ENCODE data around the gene UQCC5. TPM values are rescaled to one million over a fixed set of nuclear protein-coding genes. Genes with fewer than 3 reads are reported as not detected.

Gene UQCC5
- polyA plus RNA-seq, 1 of the 3 experiments (the other 2 are of a cell fraction): 124 TPM

DNA sequence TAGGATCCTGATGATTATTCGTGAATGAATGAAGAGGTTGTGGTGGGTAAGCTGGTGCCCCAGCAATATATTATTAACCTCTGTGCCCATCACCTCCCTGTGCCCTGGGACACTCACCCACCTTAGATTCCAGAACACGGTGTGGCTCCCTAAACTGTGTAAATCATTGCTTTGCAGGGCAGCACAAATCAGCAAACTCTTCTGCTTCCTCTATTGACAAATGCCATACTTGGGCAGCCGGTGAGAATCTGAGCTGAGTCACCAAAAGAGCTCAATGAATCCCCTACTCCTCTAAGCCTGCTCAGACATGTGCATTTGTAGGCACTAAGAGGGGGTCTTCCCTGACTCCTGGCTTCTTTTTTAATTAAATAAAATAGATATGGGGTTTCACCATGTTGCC, 15.7 kb downstream of the UQCC5 start:
- DNase-seq: no peak
- peaks cover 10% of the 10 kb centered on the region; the same call in 1 of the 2 replicates for H3K79me2 ChIP-seq (ENCODE audit: insufficient read depth)
- TF ChIP-seq, protein P1, sequence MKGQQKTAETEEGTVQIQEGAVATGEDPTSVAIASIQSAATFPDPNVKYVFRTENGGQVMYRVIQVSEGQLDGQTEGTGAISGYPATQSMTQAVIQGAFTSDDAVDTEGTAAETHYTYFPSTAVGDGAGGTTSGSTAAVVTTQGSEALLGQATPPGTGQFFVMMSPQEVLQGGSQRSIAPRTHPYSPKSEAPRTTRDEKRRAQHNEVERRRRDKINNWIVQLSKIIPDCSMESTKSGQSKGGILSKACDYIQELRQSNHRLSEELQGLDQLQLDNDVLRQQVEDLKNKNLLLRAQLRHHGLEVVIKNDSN (IDR thresholded peaks at IDR 0.05; ENCODE audit: borderline replicate concordance, low read depth): no peak
- no peak for TF ChIP-seq SMC3 (IDR thresholded peaks at IDR 0.05; ENCODE audit: low read depth, low read length)
- no peak for TF ChIP-seq MEF2A (IDR thresholded peaks at IDR 0.05; ENCODE audit: borderline replicate concordance, low read depth)
- TF ChIP-seq RFX5 (IDR thresholded peaks at IDR 0.05; ENCODE audit: low read length): no peak
- TF ChIP-seq, protein P2, sequence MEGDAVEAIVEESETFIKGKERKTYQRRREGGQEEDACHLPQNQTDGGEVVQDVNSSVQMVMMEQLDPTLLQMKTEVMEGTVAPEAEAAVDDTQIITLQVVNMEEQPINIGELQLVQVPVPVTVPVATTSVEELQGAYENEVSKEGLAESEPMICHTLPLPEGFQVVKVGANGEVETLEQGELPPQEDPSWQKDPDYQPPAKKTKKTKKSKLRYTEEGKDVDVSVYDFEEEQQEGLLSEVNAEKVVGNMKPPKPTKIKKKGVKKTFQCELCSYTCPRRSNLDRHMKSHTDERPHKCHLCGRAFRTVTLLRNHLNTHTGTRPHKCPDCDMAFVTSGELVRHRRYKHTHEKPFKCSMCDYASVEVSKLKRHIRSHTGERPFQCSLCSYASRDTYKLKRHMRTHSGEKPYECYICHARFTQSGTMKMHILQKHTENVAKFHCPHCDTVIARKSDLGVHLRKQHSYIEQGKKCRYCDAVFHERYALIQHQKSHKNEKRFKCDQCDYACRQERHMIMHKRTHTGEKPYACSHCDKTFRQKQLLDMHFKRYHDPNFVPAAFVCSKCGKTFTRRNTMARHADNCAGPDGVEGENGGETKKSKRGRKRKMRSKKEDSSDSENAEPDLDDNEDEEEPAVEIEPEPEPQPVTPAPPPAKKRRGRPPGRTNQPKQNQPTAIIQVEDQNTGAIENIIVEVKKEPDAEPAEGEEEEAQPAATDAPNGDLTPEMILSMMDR (IDR thresholded peaks at IDR 0.05): no peak
- ChIA-PET POLR2A (no interaction called here), CTCF (interaction anchor here (0.9 to 3.5 kb wide), 2 partner anchors 70 to 80 kb away, joined by 3 to 17 read pairs; no protein-coding TSS in a partner anchor)
- H3K27me3 ChIP-seq (ENCODE audit: insufficient read depth): no peaks in the 10 kb centered on the region
- H2AFZ ChIP-seq (ENCODE audit: low read depth): no peak overlapping the region
- no peak overlapping the region for H3K9ac ChIP-seq
- peaks cover 16% of the 10 kb centered on the region for H3F3A ChIP-seq (replicated peaks; ENCODE audit: insufficient read depth)
- no peak overlapping the region for H3K4me3 ChIP-seq (ENCODE audit: low read depth in 2 of 2, low read length in 1 of 2)
- H3K9me2 ChIP-seq: no peaks in the 10 kb centered on the region
- H3K4me1 ChIP-seq (ENCODE audit: control insufficient read depth in 1 of 2, insufficient read depth in 2 of 2, low read depth in 1 of 2, low read length in 1 of 2): peaks cover 0 to 7% of the 10 kb centered on the region in 2 experiments; a peak in 2 of 4 replicates
- H3K9me3 ChIP-seq: no peaks in the 10 kb centered on the region
- peaks cover 64% of the 10 kb centered on the region in 2 experiments for H3K36me3 ChIP-seq (replicated peaks in 1 of 2; ENCODE audit: control insufficient read depth in 1 of 2, insufficient read depth in 2 of 2, low read length in 1 of 2)
- H3K4me2 ChIP-seq: no peak overlapping the region
- 0 out of 2 replicates have a peak, but pooled peaks cover 4% of the 10 kb centered on the region for H4K20me1 ChIP-seq (ENCODE audit: insufficient read depth)
- H3K27ac ChIP-seq (ENCODE audit: low read depth in 2 of 2, low read length in 1 of 2): no peak overlapping the region
- 87% methylated on average over 3 of the region's 3 CpGs for WGBS (ENCODE audit: low lambda C conversion rate)

DNA sequence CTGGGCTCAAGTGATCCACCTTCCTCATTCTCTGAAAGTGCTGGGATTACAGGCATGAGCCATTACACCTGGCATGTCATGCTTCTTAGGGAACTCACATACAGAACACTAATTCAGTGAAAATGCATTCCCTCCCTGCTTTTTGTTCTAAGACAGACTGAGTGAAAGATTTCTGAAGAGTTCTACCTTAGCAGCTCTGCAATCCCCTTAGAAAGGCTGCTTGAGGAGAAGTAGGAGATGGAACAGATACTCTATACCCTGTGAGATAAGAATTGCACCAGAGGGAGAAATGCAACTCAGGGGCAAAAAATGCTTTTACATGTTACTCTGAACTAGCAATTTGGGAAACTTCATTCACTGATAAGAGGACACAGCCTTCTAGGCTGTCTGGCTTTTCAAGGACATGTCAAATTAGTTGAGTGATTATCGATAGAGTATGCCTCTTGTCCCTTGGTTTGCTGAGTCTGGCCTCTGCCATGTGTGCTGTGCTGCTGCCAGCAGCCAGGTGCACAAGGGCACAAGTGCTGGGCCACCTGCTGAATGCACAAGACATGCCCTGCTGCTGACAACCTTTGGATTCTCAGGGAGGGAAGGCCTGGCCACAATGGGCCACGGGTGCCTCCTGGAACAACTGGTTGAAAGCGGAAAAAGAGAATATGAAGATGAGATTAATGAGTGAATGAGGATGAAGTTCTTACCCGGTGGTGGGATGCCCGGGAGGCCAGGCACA, 17.8 kb downstream of the UQCC5 start:
- POLR2A ChIA-PET: no interaction called here

More for the DNA sequence above, 17.8 kb downstream of the UQCC5 start:
- H3K27me3 ChIP-seq (ENCODE audit: insufficient read depth): no peaks in the 10 kb centered on the region
- H3K9ac ChIP-seq: no peak overlapping the region
- no peak overlapping the region for H2AFZ ChIP-seq (ENCODE audit: low read depth)
- CTCF ChIA-PET: interaction anchor here (1.0 to 3.5 kb wide), 3 partner anchors 8 to 82 kb away, joined by 3 to 17 read pairs (median 4); no protein-coding TSS in a partner anchor
- WGBS (ENCODE audit: low lambda C conversion rate): 81% methylated on average over 5 of the region's 5 CpGs
- TF ChIP-seq GABPA (IDR thresholded peaks at IDR 0.05; ENCODE audit: low read depth) (no peak), TEAD4 (IDR thresholded peaks at IDR 0.05; ENCODE audit: borderline replicate concordance, insufficient read depth) (no peak), SMC3 (IDR thresholded peaks at IDR 0.05; ENCODE audit: low read depth, low read length) (no peak), RFX5 (IDR thresholded peaks at IDR 0.05; ENCODE audit: low read length) (no peak), ELF1 (IDR thresholded peaks at IDR 0.05) (no peak)
- TF ChIP-seq, protein P3, sequence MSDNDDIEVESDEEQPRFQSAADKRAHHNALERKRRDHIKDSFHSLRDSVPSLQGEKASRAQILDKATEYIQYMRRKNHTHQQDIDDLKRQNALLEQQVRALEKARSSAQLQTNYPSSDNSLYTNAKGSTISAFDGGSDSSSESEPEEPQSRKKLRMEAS (IDR thresholded peaks at IDR 0.05; ENCODE audit: low read depth): no peak
- TF ChIP-seq, protein P4, sequence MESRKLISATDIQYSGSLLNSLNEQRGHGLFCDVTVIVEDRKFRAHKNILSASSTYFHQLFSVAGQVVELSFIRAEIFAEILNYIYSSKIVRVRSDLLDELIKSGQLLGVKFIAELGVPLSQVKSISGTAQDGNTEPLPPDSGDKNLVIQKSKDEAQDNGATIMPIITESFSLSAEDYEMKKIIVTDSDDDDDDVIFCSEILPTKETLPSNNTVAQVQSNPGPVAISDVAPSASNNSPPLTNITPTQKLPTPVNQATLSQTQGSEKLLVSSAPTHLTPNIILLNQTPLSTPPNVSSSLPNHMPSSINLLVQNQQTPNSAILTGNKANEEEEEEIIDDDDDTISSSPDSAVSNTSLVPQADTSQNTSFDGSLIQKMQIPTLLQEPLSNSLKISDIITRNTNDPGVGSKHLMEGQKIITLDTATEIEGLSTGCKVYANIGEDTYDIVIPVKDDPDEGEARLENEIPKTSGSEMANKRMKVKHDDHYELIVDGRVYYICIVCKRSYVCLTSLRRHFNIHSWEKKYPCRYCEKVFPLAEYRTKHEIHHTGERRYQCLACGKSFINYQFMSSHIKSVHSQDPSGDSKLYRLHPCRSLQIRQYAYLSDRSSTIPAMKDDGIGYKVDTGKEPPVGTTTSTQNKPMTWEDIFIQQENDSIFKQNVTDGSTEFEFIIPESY (IDR thresholded peaks at IDR 0.05; ENCODE audit: borderline replicate concordance, low read depth): no peak
- peaks cover 3% of the 10 kb centered on the region; the same call in 1 of the 2 replicates for H3K79me2 ChIP-seq (ENCODE audit: insufficient read depth)
- H3K27ac ChIP-seq (ENCODE audit: low read depth in 2 of 2, low read length in 1 of 2): peak overlapping the region in 1 of 2 experiments; percentile 62; a peak in 2 of 4 replicates
- H4K20me1 ChIP-seq (ENCODE audit: insufficient read depth): 0 out of 2 replicates have a peak, but pooled peaks cover 4% of the 10 kb centered on the region
- H3F3A ChIP-seq (replicated peaks; ENCODE audit: insufficient read depth): peaks cover 4% of the 10 kb centered on the region
- no peak overlapping the region for H3K4me2 ChIP-seq
- peaks cover 0 to 7% of the 10 kb centered on the region in 2 experiments; a peak in 2 of 4 replicates for H3K4me1 ChIP-seq (ENCODE audit: control insufficient read depth in 1 of 2, insufficient read depth in 2 of 2, low read depth in 1 of 2, low read length in 1 of 2)
- DNase-seq: no peak
- H3K4me3 ChIP-seq (ENCODE audit: low read depth in 2 of 2, low read length in 1 of 2): no peak overlapping the region
- H3K9me2 ChIP-seq: no peaks in the 10 kb centered on the region
- H3K36me3 ChIP-seq (replicated peaks in 1 of 2; ENCODE audit: control insufficient read depth in 1 of 2, insufficient read depth in 2 of 2, low read length in 1 of 2): peaks cover 57 to 74% of the 10 kb centered on the region in 2 experiments
- H3K9me3 ChIP-seq: no peaks in the 10 kb centered on the region

Data from SK-N-SH (cell line).